ENCODE results near the gene INSYN2A. TPM values are rescaled to one million over a fixed set of nuclear protein-coding genes. Genes with fewer than 3 reads are reported as not detected.

Gene INSYN2A
- total RNA-seq, 2 donors from 2014 or later, result 0.13 TPM; not detected in 1

- peaks cover 22% of the 10 kb centered on the region for H3K27me3 ChIP-seq
- no peak for TF ChIP-seq CTCF (IDR thresholded peaks at IDR 0.05)
- H3K9ac ChIP-seq (ENCODE audit: low read depth in 2 of 2, low read length in 2 of 2), result no peak overlapping the region
- no peaks in the 10 kb centered on the region for H3K9me3 ChIP-seq
- no peaks in the 10 kb centered on the region for H3K4me1 ChIP-seq
- intact Hi-C loops (cut with DNase I), result no loop called here
- peak overlapping the region; percentile 19 for H3K4me3 ChIP-seq
- no peak overlapping the region for H3K27ac ChIP-seq
- H3K36me3 ChIP-seq, result no peaks in the 10 kb centered on the region
- DNase-seq, result no peak
These were observed 665 bp downstream of the INSYN2A start for GRCh38 chr10:127195571-127196281.

- H3K4me1 ChIP-seq, result no peaks in the 10 kb centered on the region
- H3K9me3 ChIP-seq, result no peaks in the 10 kb centered on the region
- H3K27ac ChIP-seq, result no peak overlapping the region
- no peaks in the 10 kb centered on the region for H3K36me3 ChIP-seq
- H3K27me3 ChIP-seq, result peaks cover 22% of the 10 kb centered on the region
- intact Hi-C loops (cut with DNase I), result no loop called here
- H3K4me3 ChIP-seq, result no peak overlapping the region
- no peak overlapping the region for H3K9ac ChIP-seq (ENCODE audit: low read depth in 2 of 2, low read length in 2 of 2)
- no peak for TF ChIP-seq CTCF (IDR thresholded peaks at IDR 0.05)
- no peak for DNase-seq
These were observed 1.3 kb downstream of the INSYN2A start for GRCh38 chr10:127195041-127195506.

- H3K4me1 ChIP-seq, result no peaks in the 10 kb centered on the region
- no peaks in the 10 kb centered on the region for H3K36me3 ChIP-seq
- no peak for DNase-seq
- peaks cover 22% of the 10 kb centered on the region for H3K27me3 ChIP-seq
- no peak for TF ChIP-seq CTCF (IDR thresholded peaks at IDR 0.05)
- intact Hi-C loops (cut with DNase I), result no loop called here
- no peak overlapping the region for H3K9ac ChIP-seq (ENCODE audit: low read depth in 2 of 2, low read length in 2 of 2)
- H3K9me3 ChIP-seq, result no peaks in the 10 kb centered on the region
- no peak overlapping the region for H3K4me3 ChIP-seq
- no peak overlapping the region for H3K27ac ChIP-seq
These were observed 1.8 kb downstream of the INSYN2A start for GRCh38 chr10:127194599-127194998.

- Histone ChIP-seq H3K27ac (no peak overlapping the region), H3K4me1 (no peaks in the 10 kb centered on the region), H3K36me3 (no peaks in the 10 kb centered on the region), H3K9me3 (no peaks in the 10 kb centered on the region), H3K27me3 (peaks cover 22% of the 10 kb centered on the region), H3K4me3 (no peak overlapping the region), H3K9ac (ENCODE audit: low read depth in 2 of 2, low read length in 2 of 2) (no peak overlapping the region)
- DNase-seq, result no peak
- intact Hi-C loops (cut with DNase I), result no loop called here
- no peak for TF ChIP-seq CTCF (IDR thresholded peaks at IDR 0.05)
These were observed 2.3 kb downstream of the INSYN2A start for GRCh38 chr10:127194111-127194510.

GRCh38 chr10:127193125-127193524 lies 3.3 kb downstream of the INSYN2A start:
- Histone ChIP-seq H3K4me1 (no peaks in the 10 kb centered on the region), H3K9me3 (no peaks in the 10 kb centered on the region), H3K36me3 (no peaks in the 10 kb centered on the region), H3K9ac (ENCODE audit: low read depth in 2 of 2, low read length in 2 of 2) (no peak overlapping the region), H3K27me3 (peaks cover 22% of the 10 kb centered on the region), H3K4me3 (no peak overlapping the region), H3K27ac (no peak overlapping the region)
- intact Hi-C loops (cut with DNase I), result no loop called here
- TF ChIP-seq CTCF (IDR thresholded peaks at IDR 0.05), result no peak
- no peak for DNase-seq

All from colonic mucosa (tissue), 4 donors.